NCI-H82 treated with DMSO at 0.1 percent for 48 hours (cell line): ENCODE measurements around the gene PLA2G7.

ENCODE experiments used
- DNase-seq: peaks from one replicate; lab custom pipeline; 2025; ENCODE audit not compliant: unreplicated experiment; lab: John Stamatoyannopoulos, UW

PLA2G7 gene

DNA sequence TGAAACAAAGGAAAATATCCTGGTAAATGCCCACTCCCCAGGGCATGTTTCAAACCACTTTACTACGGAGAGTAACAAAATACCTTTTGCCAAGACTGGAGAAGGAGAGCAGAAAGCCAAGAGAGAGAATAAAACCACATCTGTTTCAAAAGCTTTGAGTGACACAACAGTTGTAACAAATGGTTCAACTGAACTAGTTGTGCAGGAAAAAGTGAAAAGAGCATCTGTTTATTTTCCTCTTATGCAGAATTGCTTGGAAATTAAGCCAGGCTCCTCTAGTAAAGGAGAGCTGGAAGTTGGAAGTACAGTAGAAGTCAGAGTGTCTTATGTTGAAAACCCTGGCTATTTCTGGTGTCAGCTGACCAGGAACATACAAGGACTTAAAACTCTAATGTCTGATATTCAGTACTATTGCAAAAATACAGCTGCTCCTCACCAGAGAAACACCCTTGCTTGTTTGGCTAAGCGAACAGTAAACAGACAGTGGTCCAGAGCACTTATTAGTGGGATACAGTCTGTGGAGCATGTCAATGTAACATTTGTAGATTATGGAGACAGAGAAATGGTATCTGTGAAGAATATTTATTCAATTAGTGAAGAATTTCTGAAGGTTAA is 44.9 kb downstream of the PLA2G7 start:
- no peak for DNase-seq

DNA sequence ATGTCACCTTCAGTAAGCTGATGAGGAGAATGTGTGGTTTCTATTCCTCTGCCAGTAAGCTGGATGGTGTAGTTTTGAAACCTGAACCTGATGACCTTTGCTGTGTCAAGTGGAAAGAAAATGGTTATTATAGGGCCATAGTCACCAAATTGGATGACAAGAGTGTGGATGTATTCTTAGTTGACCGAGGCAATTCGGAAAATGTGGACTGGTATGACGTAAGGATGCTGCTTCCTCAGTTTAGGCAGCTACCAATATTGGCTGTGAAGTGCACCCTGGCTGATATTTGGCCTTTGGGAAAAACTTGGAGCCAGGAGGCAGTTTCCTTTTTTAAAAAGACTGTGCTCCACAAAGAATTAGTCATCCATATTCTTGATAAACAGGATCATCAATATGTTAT is 45.5 kb downstream of the PLA2G7 start:
- no peak for DNase-seq

DNA sequence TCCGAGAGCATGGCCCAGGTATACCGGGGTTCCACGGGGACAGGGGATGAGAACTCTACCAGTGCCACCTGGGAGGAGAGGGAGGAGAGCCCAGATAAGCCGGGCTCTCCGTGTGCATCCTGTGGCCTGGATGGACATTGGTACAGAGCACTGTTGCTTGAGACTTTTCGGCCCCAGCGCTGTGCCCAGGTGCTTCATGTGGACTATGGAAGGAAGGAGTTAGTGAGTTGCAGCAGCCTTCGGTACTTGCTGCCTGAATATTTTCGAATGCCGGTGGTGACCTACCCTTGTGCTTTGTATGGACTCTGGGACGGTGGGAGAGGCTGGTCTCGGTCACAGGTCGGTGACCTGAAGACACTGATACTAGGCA is 46.2 kb downstream of the PLA2G7 start:
- no peak for DNase-seq

DNA sequence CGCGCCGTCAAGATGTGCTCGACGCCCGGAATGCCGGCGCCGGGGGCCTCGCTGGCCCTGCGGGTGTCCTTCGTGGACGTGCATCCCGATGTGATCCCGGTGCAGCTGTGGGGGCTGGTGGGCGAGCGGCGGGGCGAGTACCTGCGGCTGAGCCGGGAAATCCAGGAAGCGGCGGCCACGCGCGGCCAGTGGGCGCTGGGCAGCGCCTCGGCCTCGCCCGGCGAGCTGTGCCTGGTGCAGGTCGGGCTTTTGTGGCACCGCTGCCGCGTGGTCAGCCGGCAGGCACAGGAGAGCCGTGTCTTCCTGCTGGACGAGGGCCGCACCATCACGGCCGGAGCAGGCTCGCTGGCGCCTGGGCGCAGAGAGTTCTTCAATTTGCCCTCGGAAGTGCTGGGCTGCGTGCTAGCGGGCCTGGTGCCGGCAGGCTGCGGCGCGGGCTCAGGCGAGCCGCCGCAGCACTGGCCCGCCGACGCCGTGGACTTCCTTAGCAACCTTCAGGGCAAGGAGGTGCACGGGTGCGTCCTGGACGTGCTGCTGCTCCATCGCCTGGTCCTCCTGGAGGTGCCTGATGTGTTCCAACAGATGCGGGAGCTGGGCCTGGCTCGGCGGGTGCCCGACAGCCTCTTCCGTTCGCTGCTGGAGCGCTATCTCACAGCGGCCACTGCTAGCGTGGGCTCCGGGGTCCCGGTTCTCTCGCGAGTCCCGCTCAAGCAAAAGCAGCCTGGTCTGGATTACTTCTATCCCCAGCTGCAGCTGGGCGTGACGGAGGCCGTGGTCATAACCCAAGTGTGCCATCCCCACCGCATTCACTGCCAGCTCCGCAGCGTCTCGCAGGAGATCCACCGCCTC is 46.8 kb downstream of the PLA2G7 start:
- DNase-seq, result no peak

DNA sequence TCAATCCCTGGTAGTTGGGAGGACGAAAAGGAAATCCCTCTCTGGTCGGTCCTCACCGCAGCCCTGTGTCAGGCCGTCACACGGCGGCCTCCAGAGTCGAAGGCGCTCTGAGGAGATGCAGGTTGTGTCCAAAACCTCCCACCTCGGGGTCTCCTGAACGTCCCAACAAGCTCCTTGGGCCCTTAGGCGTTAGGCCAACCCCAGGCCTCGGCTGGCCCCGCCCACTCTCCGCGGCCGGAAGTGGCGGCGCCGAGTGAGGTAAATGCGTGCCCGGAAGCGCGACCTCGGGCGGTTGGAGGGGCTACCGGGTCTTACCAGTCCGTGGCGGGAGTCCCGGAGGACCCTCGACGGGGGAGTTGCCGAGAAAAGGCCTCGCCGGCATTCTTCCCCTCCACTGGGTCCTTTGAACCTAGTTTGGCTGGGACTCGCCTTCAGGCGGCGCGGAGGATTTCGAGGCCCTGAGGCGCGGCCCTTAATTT is 47.5 kb downstream of the PLA2G7 start, which contains the start of gene TDRD6:
TSS of gene TDRD6 (plus strand) at position 267 of the 479 bp plus-strand sequence. CDS start 244 bp downstream, outside the sequence.
- no peak for DNase-seq

DNA sequence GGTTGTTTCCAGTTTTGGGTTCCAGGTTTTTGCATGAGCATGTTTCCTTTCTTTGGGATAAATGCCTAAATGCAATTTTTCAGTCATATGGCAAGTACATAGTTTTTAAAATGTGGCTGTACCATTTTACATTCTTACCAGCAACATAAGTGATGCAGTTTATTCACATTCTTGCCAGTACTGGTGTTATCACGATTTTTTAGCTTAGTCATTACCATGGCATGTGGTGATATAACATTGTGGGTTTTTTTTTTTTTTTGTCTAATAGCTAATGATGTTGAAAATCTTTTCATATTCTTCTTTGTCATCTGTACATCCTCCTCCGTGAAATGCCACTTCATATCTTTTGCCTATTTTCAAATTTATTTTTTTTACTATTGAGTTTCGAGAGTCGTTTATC is 50.4 kb downstream of the PLA2G7 start:
- DNase-seq, result no peak

DNA sequence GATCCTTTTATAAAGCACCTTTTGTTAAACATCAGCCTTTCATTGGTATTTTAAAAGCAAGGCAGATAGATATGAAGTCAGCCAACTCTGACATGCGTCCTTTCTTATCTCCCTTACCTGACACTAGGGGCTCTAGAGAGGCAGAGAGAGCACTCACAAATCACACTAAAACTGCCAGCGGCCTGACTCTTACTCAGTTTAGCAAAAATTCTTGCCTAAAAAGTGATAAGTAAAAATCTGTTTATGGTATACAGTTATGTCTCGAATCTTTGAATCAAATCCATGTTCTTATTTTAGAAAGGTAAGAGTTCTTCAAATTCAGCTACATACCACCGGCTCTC is 57.9 kb downstream of the PLA2G7 start:
- DNase-seq, result no peak

DNA sequence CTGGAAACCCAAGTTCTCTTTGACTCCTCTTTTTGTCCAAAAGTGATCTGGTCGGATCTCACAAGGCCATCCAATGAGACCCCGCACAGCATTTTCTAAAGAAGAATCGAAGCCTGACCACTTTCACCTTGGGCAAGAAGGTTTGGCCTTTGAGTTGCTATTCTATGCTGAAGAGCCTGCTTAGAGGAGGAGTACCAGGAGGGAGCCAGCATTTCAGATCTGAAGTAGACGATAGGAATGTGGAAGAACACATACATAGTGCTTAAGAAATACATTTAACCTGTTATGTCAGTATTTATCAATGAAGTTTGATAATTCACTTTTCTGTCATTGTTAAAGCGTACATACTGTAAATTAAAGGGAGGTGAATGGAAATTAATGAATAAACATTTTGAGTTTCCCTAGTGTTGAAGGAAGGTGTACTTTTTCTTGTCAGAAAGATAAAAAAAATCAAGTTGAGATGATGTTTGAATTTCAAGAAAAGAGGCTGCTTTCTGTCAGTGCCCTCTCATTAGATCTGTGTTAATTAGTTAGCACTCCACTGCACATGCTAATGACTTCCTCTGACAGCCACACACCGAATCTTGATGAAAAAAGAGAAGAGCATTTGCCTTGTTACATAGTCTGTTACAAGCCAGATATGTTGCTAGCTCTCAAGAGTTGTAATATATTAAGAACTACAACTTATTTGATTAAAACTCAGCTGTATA is 58.4 kb downstream of the PLA2G7 start:
- DNase-seq, result no peak

DNA sequence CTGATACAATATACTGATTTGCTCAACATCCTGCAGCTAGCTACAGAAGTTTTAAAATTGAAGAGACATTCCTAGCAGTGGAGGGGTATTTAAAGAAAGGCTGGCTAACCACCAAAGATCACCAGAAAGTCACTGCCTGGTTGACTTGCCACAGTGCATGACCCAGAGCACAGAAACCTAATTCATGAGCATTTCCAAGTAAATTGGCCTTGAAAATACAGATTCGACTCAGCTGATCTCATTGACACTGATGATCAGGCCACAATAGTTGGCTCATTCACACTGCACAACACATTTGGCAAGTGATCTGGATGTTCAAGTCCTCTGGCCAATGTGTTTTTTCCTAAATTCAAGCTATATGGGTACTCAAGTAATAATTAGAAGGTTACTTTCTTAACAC is 60.8 kb downstream of the PLA2G7 start:
- DNase-seq, result no peak

DNA sequence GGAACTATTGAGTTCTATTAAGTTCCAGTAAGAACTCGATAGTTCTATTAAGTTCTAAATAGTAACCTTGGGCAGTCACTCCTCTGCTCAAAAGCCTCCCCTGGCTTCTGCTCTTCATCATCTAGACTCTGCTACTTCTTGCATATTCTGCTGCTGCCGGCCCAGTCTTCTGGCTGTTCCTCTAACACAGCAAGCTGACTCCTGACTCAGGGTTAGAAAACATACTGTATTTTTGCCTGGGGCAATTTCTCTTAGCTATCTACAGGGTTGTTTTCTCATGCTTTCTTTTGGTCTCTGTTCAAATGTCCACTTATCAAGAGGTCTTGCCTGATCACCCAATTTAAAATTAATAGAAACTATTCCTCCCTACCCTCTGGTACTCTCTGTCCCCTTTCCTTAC is 67.8 kb downstream of the PLA2G7 start:
- no peak for DNase-seq

DNA sequence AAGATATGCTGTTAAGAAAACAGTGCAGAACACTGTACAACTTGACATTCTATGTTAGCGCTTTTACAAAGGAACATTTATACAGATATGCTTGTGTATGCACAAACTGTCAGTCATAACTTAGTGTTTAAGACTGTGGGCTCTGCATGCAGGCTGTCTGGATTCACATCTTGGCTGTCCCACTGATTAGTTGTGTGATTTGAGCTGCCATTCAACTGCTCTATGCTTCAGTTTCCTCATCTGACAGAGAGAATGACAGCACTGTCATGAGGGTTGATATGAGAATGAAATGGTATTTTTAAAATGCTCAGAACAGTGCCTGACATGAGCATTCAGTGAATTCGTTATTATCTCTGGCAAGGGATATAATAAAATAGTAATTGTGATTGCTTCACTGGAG is 73.7 kb downstream of the PLA2G7 start:
- no peak for DNase-seq

DNA sequence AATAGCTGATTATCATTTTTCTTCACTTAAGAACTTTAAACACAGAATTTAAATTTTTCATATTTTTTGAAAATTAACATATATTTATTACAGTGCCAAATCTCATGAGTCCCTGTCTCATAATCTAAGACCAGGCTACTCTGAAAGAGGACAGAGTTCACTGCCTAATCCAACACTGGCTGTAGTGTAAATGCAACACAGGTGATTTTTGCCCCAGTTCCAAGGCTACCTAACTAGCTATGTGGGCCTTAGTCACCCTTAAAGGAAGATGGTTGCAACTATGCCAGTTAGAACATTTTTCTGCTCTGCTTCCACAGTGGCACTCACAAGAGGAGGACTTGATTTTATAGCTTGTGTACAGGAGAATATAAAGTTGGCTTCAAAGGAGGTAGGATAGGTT is 77.5 kb downstream of the PLA2G7 start:
- no peak for DNase-seq

DNA sequence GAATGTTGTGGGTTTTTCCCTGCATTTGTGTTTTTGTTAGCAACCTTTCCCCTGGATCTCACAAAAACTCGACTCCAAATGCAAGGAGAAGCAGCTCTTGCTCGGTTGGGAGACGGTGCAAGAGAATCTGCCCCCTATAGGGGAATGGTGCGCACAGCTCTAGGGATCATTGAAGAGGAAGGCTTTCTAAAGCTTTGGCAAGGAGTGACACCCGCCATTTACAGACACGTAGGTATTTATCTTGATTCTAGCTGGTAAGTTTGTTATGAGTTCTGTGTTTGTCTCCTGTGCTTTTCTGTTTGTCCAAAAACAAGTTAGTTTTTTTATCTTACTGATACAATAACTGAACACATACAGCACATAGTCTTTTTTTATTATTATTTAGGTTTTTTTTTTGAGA is 79.4 kb downstream of the PLA2G7 start:
- peak; percentile 14 for DNase-seq
